Activated CD4-positive, alpha-beta T cell treated with anti-CD3 and anti-CD28 coated beads for 1 hour (primary cell): Measurements from ENCODE around the gene AMD1.
"Not testable (repeated sequence)": the region's sequence is repeated elsewhere in the genome, so short reads cannot be mapped to it uniquely, and the experiment has no call there.

ENCODE experiments used
- DNase-seq: peaks from one replicate; pipeline ENCODE4 v3.0.0-alpha.2; 2020

Gene AMD1

DNA sequence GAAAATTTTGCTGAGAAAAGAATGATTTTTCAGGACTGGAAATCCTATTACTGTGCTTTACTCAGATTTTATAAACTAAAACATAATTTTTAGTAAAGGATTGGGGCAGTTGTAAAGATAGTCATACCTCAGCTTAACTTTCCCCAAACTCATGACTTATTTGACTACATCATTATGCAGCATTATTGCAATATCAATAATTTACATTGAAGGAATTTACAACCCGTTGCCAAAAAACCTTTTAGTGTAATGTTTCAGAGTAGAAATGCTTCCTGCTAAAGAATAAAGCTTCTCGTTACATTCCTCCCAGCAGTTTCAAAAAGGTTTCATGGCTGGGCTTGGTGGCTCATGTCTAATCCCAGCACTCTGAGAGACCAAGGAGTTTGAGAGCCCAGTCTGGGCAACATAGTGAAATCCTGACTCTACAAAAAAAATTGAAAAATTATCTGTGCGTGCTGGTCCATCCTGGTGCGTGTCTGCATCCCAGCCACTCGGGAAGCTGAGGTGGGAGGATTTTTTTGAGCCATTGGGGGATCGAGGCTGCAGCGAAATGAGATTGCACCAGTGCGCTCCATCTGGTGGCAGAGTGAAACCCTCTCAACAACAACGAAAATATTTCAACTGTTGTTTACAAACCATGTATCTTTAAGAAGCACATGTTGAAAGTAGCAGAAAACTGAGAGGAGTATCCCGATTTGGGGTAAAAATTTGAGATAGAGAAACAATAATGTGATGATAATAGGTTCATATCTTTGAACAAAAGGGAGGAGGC lies 4.4 kb downstream of the AMD1 start:
- no peak for DNase-seq

DNA sequence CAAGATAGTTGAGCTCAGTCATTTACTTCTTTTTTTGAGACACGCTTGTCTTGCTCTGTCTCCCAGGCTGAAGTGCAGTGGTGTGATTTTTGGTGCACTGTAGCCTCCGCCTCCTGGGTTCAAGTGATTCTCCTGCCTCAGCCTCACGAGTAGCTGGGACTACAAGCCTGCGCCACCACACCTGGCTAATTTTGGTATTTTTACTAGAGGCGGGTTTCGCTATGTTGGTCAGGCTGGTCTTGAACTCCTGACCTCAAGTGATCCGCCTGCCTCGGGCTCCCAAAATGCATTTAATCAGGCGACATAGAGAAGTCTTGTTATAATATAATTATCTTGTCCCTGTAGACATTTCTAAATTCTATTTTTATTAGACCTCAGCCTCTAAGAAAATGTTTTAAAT lies 6.1 kb downstream of the AMD1 start:
- DNase-seq = no peak

DNA sequence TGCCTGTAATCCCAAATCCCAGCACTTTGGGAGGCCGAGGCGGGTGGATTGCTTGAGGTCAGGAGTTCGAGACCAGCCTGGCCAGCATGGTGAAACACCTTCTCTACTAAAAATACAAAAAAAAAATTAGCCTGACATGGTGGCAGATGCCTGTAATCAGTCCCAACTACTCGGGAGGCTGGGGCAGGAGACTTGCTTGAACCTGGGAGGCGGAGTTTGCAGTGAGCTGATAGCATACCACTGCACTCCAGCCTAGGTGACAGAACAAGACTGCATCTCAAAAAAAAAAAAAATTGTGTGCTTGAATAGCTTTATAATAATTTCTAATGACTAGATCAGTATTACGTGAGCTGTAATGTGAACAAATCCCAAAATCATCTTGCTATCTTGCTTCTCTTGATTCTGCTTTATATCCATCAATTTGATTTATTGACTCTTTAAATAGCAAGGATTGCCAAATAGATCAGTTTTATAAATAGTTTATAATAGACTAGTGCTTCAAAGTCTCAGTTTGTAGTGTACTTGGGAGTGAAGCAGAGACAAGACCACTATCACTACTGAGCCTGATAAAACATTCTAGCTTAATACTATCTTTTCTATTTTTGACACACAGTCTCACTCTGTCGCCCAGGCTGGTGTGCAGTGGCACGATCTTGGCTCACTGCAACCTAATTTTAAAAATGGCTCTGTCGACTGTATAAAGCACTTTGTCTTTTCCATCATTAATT lies 7.1 kb downstream of the AMD1 start:
- DNase-seq = no peak

DNA sequence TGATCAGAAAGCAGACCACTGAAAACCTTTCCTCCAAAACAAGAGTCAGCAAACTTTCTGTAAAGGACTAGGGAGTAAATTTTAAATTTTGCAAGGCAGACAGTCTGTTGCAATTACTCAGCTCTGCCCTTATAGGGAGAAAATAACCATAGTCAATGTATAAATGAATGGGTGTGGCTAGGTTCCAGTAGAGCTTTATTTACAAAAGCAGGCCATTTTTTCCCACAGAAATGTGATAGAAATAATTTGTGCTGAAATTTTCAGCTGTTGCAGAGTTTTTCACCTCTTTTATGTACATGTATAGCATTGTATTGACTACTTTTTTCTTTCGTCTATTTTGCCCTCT lies 7.7 kb downstream of the AMD1 start:
- DNase-seq = no peak

DNA sequence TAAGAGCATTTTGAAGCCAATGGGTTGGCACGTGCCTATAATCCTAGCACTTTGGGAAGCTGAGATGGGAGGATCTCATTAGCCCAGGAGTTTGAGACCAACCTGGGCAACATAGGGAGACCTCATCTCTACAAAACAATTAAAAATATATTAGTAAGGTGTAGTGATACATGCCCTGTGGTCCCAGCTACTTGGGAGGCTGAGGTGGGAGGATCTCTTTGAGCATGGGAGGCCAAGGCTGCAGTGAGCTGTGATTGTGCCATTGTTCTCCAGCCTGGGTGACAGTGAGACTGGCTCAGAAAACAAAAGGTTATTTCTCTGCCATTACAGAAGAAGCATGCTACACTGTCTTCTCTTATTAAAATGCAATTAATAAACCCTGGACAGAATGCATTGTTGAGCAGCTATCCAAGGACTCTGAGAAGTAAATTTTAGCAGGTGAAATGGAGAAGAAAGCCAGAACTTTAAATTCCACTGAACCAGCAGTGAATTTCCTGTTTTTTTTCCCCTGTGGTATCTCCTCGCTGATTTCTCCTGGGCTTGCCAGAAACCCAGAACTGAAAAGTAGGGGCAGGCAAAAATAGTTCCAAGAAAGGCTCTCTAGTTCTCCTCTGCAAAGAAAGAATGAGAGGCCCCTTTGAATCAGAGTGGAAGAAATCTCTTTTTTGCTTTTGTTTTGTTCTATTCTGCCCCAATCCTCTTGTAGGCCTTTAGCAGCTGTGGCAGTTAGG lies 8.4 kb downstream of the AMD1 start:
- DNase-seq = no peak

DNA sequence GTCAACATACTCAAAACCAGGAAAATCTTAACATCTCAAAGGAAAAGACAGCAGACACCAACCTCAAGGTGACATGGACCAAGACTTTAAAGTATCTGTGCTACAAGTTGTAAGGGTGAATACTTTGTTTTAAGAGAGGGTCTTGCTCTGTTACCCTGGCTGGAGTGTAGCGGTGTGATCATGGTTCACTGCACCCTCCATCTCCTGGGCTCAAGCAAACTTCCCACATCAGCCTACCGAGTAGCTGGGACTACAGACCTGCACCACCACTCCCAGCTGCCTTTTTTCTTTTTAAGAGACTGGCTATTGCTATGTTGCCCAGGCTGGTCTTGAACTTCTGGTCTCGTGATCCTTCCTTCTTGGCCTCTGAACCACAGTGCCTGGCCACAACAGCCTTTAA lies 9.7 kb downstream of the AMD1 start:
- no peak for DNase-seq

DNA sequence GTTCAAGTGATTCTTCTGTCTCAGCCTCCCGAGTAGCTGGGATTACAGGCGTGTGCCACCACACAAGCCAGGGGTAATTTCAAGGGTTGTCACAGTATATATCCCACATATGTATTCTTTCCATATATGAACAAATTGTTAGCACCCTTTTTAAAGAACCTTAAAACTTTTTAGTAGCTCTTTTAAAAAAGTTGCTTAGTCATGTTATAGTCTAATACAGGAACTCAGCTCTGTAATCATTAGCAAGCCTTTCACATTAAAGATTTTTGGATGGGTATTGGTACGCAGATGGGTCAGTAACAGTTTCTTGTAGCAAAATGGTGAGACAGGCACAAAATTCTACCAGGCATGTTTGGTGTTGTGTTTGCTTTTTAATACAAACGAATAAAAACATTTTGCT lies 10.9 kb downstream of the AMD1 start:
- DNase-seq = no peak

DNA sequence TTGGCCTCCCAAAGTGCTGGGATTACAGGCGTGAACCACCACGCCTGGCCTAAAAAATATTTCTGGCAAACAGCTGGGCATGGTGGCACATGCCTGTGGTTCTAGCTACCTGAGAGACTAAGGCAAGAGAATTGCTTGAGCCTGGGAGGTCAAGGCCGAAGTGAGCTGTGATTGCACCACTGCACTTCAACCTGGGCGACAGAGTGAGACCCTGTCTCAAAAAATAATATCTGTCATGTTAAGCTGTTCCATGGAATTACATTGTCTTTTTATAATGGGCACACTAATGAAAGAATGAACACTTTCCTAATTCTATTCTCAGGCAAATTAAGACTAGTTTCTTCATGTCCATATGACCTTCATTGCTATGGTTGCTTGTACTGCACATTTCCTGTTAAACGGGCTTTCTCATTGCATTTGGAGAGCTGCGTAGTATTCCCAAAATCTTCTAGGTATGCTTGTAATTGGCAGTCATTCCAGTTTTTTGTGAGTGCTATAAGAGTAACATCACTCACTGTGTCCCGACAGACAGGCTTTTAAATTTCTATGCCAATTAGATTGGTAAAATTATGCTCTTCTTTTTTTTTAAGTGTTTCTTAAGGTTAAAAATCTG lies 12.1 kb downstream of the AMD1 start:
- DNase-seq = no peak

DNA sequence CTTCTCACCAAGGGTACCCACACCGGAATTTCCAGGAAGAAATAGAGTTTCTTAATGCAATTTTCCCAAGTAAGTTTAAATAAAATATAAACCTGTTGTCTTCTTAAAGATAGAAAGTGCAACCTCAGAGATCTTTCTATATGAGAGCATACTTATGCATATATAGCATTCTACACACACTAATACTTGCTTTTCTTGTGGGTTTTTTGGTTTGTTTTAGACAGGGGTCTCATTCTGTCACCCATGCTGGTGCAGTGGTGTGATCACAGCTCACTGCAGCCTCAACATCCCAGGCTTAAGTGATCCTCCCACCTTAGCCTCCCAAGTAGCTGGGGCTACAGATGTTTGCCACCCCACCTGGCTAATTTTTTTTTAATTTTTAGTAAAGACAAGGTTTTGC lies 15.7 kb downstream of the AMD1 start:
- DNase-seq = no peak

DNA sequence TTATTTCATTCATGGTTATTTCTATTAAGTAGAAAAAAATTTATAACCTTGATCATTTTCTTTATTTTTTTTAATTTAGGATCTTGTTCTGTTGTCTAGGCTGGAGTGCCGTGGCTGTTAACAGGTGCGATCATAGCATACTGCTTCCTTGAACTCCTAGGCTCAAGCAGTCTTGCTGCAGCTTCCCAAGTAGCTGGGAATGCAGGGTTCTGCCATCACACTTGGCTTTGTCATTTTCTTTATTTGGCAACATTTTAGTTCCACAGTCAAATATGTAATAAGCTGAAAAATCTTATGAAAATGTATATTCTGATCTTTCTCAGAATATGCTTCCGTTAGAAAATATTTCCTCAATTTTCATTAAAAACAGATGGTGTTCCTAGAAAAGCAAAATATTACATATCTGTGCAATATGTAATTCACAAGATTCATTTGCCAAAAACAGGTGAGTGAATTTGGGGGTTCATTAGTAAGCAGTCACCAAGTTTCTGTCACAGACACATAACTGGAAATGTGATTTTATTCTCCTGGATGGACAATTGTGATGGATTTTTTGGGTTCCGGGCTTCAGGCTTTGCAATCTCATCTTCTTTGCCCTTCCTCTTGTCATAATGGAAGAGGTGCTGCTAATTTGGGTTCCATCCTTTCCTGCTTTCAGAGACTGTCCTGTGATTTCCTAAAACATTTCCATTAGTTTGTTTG lies 21.5 kb downstream of the AMD1 start:
- no peak for DNase-seq

DNA sequence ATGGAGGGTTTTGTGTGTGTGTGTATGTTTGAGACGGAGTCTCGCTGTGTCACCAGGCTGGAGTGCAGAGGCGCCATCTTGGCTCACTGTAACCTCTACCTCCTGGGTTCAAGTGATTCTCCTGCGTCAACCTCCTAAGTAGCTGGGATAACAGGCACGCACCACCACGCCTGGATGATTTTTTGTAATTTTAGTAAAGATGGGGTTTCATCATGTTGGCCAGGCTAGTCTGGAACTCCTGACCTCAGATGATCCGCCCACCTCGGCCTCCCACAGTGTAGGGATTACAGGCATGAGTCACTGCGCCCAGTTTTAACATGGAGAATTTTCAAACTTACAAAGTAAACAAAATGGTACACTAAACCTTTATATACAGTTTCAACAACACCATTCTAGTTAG lies 22.8 kb downstream of the AMD1 start:
- no peak for DNase-seq

DNA sequence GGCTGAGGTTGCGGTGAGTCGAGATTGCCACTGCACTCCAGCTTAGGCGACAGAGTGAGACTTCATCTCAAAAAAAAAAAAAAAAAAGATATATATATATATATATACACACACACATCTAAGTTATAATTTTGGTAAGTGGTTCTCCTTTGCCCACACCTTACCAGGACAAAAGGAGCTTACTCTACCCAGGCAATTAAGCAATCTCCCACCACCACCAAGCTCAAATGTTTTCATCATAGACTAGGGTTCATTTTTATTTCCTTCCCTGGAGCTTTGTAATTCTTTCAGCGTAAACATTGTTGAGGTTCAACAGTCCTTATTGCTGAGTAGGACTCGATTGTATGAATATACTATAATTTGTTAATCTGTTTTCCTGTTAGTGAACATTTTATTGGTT lies 23.5 kb downstream of the AMD1 start:
- no peak for DNase-seq

DNA sequence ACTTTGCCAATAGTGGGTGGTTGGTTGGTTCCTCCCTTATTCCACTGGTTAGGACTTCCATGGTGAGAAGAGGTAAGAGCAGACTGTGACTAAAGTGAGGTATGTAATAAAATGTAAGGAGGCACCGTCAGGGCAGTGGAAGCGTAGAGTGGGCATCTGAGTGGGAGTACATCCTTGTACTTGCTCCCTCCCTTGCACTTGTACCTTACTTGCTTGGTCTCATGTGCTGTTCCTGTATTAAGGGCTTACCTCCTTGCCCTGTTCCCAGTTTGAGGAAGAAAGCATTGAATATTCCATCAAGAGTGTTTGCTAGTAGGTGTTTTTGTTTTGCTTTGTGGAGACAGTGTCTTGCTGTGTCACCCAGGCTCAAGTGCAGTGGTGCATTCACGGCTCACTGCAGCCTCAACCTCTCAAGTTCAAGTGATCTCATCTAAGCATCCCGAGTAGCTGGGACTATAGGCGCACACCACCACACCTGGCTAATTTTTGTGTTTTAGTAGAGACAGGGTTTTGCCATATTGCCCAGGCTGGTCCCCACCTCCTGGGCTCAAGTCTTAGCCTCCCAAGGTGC lies 25.5 kb downstream of the AMD1 start:
- DNase-seq = no peak

DNA sequence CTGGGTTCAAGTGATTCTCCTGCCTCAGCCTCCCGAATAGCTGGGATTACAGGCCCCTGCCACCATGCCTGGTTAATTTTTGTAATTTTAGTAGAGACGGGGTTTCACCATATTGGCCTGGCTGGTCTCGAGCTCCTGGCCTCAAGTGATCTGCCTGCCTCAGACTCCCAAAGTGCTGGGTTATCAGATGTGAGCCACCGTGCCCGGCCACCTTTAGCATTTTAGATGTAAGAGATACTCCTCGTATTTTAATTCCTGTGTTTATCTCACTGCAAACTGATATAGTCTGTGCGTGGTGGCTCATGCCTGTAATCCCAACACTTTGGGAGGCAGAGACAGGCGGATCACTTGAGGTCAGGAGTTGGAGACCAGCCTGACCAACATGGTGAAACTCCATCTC lies 27.0 kb downstream of the AMD1 start:
- not testable (repeated sequence) for DNase-seq

DNA sequence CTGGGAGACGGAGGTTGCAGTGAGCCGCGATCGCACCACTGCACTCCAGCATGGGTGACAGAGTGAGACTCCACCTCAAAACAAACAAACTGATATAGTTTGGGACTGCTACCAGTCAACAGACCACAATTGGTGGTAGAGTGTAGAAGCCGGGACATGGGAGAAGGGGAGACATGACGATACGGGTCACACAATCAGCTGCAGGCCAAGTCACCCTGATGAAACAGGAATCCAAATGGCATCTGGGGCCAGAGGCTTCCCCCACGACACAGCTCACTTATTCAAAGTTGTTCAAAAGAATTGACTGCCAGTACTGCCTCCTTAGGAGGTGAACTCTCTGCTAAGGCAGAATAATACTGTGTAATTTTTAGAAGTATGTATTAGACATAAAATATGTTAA lies 27.5 kb downstream of the AMD1 start:
- no peak for DNase-seq

DNA sequence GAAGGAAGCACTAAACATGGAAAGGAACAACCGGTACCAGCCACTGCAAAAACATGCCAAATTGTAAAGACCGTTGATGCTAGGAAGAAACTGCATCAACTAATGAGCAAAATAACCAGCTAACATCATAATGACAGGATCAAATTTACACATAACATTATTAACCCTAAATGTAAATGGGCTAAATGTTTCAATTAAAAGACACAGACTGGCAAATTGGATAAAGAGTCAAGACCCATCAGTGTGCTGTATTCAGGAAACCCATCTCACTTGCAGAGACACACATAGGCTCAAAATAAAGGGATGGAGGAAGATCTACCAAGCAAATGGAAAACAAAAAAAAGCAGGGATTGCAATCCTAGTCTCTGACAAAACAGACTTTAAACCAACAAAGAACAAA lies 31.7 kb downstream of the AMD1 start:
- DNase-seq = not testable (repeated sequence)

DNA sequence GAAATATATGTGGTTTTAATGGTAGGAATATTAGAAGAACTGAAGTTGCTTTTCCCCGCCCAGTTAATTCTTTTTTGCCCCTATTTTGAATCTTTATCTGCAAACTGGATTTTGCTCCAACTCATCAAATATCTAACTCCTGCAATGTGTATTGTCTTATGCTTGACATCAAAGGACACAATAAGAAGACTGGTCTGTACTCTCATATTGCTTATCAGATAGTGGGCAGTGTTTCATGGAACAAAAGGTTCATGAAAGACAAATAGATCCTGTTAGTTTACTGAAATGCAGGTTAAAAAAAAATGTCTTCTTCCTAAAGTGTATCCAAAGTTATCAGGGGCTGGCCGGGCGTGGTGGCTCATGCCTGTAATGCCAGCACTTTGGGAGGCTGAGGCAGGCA lies 56.2 kb downstream of the AMD1 start:
- DNase-seq = no peak

DNA sequence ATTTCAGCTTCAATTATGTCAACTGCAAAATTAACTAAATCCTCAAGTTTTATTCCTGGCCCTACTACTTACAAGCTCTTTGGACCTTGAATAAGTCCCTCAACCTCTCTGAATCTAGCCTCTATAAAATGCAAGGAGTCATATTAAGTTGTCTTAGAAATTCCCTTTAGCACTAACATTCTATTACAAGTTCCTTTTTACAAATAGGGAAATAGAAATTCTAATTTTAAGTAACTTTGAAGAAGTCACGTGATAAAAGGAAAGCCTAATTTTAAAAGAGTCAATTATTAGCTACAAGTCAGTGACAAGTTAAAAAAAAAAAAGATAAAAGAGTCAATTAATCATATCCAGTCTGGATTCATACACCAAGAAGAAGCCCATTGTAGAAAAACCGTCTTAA lies 59.3 kb downstream of the AMD1 start:
- DNase-seq = no peak

DNA sequence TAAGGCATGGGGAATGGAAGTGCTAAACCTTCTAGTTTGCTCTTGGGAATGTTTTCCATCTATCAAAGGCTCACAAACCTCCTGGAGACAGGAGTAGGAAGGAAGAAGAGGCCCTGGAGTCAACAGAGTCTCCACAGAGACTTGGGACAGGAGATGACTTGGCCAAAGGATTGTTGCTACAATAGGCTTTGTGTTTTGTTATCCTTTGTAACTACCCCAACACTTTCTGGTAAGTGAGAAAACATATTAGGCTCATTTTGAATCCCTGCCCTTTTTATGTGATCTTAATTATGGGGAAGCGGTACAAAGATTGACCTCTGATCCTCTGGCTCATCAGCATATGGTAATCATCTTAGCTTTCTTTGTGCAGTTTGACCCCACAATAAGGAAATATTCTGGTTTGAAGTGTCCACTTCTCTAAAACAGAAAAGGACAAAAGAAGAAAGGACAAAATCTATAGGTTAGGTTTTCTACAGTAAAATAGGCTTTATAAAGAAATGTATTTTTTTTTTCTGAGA lies 59.9 kb downstream of the AMD1 start:
- no peak for DNase-seq

DNA sequence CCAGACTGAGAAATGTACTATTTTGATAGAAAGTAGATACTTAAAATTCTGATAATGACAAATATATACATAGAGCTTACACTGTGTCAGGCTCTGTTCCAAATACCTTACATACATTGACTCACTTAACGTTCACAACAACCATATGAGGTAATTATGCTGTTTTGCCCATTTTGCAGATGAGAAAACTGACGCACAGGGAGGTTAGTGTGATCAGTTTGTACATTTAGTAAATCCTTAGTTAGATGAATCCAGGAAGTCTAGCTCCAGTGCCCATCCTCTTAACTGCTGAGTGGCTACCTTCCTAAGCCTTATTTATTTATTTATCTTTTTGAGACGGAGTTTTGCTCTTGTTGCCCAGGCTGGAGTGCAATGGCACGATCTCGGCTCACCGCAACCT lies 60.6 kb downstream of the AMD1 start:
- DNase-seq = no peak

DNA sequence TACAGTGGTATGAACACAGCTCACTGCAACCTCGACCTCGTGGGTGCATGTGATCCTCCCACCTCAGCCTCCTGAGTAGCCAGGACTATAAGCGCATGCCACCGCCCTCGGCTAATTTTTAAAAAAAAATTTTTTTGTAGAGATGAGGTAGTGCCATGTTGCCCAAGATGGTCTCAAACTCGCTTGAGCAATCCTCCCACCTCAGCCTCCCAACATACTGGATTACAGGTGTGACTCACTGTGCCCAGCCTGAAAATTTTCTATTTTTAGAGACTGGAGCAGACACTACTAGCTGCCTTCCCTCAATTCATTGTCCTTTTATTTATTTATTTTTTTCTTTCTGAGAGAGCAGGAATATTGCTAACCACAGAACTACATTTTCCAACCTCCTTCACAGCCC lies 63.6 kb downstream of the AMD1 start:
- DNase-seq = no peak

DNA sequence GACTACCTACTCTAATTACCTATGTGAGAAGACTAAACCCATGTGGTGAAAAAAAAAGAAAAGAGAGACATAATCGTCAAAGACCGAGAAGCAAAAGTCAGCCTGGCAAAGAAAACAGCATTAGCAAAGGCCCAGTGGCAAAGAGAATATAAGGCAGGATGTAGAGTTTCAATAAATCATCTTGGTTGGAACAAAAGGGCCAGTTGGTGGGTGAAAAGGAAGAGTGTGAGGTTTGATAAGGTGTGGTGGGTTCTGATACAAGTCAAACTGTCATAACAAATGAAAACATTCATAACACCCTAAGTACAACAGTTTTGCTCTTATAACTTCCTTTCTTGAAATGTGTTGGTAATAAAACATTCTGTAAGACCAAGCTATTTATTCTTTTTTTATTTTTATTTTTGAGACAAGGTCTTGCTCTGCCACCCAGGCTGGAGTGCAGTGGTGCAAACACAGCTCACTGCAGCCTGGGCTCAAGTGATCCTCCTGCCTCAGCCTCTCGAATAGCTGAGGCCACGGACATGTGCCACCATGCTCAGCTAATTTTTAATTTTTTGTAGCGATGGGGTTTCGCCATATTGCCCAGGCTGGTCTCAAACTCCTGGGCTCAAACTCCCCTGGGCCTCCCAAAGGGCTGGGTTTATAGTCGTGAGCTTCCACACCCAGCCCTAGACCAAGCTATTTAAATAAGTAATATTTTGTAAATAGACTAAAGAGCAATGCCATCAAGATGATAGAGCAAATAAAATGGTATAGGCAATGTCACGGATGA lies 65.0 kb downstream of the AMD1 start:
- DNase-seq = no peak
